Stimulated activated CD4-positive, alpha-beta T cell treated with anti-CD3 and anti-CD28 coated beads, Interleukin-15, amount 100 ng/mL, for 1 hour (primary cell): ENCODE data around the gene ELFN1.

Experiments used
- DNase-seq, 2 donors: peaks; one replicate each; pipeline ENCODE4 v3.0.0-alpha.2; 2020; ENCODE audit warnings: low read depth in 1 of 2, low spot score in 1 of 2

Gene ELFN1

GRCh38 chr7:1724118-1724910 lies 54.2 kb downstream of the ELFN1 start:
- no peak for DNase-seq

GRCh38 chr7:1725199-1725690 lies 55.2 kb downstream of the ELFN1 start:
- DNase-seq: no peak

- DNase-seq: no peak
Observed at GRCh38 chr7:1725766-1726630, 55.9 kb downstream of the ELFN1 start.

- DNase-seq: no peak
Observed at GRCh38 chr7:1727079-1727478, 57.0 kb downstream of the ELFN1 start.

GRCh38 chr7:1727812-1728570 lies 57.9 kb downstream of the ELFN1 start:
- DNase-seq: no peak

- DNase-seq: no peak
Observed at GRCh38 chr7:1729183-1729582, 59.1 kb downstream of the ELFN1 start.

GRCh38 chr7:1729773-1730172 lies 59.7 kb downstream of the ELFN1 start:
- DNase-seq: no peak

- DNase-seq: no peak
Observed at GRCh38 chr7:1732072-1732471, 62.0 kb downstream of the ELFN1 start.

GRCh38 chr7:1732645-1733044 lies 62.6 kb downstream of the ELFN1 start:
- DNase-seq: no peak

- DNase-seq: no peak
Observed at GRCh38 chr7:1733206-1733907, 63.3 kb downstream of the ELFN1 start.

GRCh38 chr7:1733908-1734730 lies 64.0 kb downstream of the ELFN1 start:
- DNase-seq: no peak

- DNase-seq: no peak
Observed at GRCh38 chr7:1735262-1735661, 65.2 kb downstream of the ELFN1 start.

- DNase-seq: no peak
Observed at GRCh38 chr7:1735806-1736483, 65.9 kb downstream of the ELFN1 start.

GRCh38 chr7:1736484-1736817 lies 66.4 kb downstream of the ELFN1 start:
- no peak for DNase-seq

GRCh38 chr7:1736830-1737229 lies 66.8 kb downstream of the ELFN1 start:
- DNase-seq: no peak

GRCh38 chr7:1737523-1737922 lies 67.4 kb downstream of the ELFN1 start:
- DNase-seq: no peak

- no peak for DNase-seq
Observed at GRCh38 chr7:1737956-1738355, 67.9 kb downstream of the ELFN1 start.

GRCh38 chr7:1738511-1738910 lies 68.4 kb downstream of the ELFN1 start:
- no peak for DNase-seq

GRCh38 chr7:1738956-1739355 lies 68.9 kb downstream of the ELFN1 start:
- no peak for DNase-seq

- DNase-seq: no peak
Observed at GRCh38 chr7:1739593-1739992, 69.5 kb downstream of the ELFN1 start.
